ENCODE results near the gene RASGEF1B.

Gene RASGEF1B

GRCh38 chr4:81471588-81472280 is at the start of gene RASGEF1B:
Gene RASGEF1B (minus strand): TSS chr4:81471907. CDS start chr4:81459508, 12,399 bp downstream.
- DNase-seq (ENCODE audit: low read depth) = peak; percentile 85

DNA sequence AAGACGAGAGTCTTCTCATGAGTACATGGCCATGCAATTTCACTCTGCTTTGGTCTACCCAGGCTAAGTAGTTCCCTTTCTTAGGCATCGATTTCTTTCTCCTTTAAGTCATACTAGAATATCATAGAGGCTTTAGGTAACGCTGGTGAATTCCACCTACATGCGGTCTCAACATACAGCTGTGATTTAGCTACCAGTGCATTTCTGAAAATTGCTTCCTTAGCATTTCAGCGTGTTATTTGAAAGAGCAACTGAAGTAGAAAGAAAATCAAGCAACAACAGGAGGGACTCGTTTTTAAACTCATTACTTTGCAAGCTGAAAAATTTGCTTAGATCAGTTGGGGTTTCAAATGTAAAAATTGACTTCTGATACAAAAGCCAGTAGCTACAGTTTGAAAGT is 48.1 kb upstream of the RASGEF1B start:
- DNase-seq (ENCODE audit: low read depth) = no peak

- DNase-seq (ENCODE audit: low read depth) = no peak
Observed at GRCh38 chr4:81519427-81519773, 47.7 kb upstream of the RASGEF1B start.

DNA sequence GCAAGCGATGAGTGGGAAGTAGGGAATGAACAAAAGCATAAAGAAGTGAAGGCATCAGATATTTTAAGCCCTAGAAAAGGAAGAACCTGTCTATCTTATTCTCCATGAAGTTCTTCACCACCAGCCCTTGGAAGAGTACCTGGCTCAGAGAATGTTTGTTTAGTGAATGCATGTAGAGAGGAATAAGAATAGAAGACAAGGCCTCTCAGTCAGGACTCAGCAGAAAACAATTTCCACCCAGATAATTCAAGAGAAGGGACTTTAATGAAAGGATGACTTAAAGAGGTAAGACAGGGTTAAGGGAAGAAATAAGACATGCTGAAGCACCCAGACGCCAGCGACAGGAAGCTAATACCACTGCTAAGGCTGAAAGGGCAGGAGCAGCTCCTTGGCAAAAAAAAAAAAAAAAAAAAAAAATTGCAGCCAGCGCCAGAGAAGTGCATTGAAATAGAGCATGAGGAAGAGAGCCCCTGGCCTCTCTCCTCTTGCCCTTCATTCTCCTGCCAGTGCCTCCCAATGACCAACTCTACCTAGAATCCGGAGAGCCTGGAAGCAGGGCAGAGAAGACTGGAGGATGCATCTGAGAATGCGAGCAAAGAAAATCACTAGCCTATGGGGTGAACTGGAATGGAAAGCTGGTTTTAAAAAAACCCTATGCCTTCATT is 47.2 kb upstream of the RASGEF1B start:
- DNase-seq (ENCODE audit: low read depth) = no peak

DNA sequence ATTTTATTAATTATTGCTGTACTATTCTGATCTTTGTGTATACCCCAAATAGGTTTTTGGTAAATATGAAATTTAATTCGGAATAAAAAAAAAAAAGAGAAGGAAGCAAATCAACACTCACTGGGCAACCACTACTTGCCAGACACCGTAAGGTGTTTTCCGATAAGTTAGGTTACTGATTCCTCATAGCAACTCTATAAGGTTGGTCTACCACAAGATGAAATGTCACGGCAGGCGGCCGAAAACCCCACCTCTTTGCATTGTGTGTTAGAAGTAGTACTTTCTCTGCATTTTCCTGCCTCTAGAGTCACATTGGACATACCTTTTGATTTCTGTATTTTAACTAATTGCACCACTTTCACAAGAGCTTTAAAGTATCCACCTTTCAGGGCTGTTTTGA is 44.5 kb upstream of the RASGEF1B start:
- DNase-seq (ENCODE audit: low read depth) = no peak

- no peak for DNase-seq (ENCODE audit: low read depth)
Observed at GRCh38 chr4:81512757-81513501, 41.2 kb upstream of the RASGEF1B start.

DNA sequence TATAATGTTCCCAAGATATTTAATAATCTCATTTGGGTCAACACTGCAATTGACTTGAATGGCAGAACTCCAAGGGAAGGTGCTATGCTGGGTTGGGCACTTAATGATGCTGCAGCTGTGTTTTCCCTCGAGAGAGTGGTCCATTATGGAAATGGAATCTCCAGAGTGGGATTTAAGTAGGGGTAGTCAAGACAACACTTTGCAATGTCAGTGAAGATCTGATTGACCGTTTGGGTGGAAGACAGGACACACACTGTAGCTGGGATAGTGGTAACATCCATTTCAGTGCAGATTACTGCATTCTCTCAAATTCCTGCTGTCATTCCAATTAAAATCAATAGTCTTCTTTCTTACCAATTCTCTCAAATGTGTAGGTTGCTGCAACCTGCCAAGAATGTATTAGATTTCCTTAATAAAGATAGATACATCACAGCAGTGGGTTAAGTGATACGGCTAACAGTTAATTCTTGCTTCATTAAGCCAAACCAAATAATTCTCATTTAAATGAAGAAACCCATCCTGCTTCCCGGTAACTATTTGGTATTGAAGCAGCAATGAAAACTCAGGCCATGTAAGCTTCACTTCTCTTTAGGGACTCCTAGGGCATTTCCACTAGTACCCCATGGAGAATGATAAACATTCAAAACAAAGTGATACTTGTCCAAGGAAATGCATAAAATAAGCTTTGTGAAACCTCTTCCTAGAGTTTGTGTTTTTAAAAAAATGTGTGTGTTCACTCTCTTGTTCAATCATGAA is 40.5 kb upstream of the RASGEF1B start:
- no peak for DNase-seq (ENCODE audit: low read depth)

GRCh38 chr4:81510643-81511178 is 39.0 kb upstream of the RASGEF1B start:
- no peak for DNase-seq (ENCODE audit: low read depth)

- DNase-seq (ENCODE audit: low read depth) = no peak
Observed at GRCh38 chr4:81509822-81510221, 38.1 kb upstream of the RASGEF1B start.

DNA sequence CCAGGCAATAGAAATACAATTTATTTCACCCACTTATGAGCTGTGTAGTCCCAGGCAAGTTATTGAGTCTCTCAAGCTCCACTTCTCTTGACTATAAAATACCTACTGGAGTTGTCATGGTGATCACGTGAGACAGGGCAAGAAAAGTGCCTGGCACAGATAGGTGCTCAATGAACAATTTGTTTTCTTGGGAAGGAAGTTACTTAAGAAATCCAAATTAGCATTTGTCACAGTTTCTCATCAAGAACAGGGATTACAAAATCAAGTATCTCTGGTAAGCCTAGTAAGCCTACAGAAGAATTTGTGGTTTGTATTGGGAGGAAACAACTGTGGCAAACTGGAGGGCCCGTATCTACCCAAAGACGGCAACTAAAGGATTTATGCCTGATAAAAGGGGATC is 37.5 kb upstream of the RASGEF1B start:
- no peak for DNase-seq (ENCODE audit: low read depth)

DNA sequence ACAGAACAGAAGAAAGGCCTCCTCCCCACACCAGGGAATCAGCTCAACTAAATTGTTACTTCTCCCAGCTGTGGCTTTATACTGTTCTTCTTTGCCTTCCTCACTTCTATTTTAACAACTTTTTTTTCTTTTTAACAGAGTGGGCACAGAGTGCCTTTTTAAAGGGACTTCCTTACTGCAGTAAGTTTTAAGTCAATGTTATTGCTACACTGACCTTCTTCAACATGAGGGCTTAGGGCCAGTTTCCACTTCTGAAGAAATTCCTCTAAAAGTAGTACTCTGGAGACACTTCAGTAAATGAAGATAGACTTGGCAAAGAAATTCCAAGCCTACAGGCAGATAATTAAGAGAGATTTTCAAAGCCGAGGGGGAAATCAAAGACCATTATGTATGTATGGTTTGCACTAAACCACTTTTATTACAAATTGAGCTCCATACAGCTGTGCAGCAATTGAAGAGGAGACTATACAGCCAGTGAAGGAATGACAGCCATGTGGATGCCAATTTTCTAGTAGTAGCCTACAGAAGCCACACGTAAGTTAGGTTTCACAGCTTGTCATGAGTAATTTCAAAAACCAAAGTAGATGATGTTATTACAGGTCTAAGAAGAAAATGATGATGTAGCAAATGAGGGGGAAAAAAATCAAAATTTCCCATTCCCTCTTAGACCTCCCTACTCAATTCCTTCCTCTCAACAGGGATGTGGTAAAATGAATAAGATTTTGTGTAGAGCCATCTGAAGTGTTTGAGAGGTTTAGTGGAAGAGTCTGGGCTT is 36.9 kb upstream of the RASGEF1B start:
- DNase-seq (ENCODE audit: low read depth) = no peak

DNA sequence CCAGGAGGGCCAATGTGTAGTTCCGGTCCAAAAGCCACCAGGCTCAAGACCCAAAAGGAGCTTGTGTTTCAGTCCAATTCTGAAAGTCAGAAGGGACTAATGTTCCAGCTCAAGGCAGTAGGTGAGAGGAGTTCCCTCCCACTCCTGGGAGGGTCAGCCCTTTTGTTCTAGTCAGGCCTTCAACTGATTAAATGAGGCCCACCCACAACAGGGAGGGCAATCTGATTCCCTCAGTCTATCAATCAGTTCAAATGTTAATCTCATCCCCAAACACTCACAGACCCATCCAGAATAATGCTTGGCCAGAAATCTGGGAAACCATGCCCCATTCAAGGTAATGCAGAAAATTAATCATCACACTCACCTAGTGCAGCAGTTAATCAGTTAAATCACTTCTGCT is 35.8 kb upstream of the RASGEF1B start:
- no peak for DNase-seq (ENCODE audit: low read depth)

DNA sequence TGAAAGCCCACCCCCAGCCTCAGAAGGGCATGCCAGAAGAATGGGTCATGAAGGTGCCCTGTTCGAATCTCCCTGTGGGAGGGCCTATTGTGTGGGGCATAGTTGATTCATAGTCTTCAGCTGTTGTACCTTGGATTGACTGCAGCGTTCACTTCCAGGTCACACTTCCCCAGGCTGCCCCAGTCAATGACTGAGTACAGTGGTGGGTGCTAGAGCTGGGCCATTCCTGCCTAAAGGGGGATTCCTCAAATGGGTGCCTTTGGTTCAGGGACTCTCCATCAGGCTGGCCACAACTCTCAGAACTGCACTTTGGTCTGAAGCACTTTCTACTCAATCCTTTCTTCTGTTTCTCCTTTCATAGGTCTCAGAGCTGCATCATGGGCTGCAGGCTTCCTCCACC is 35.0 kb upstream of the RASGEF1B start:
- no peak for DNase-seq (ENCODE audit: low read depth)

DNA sequence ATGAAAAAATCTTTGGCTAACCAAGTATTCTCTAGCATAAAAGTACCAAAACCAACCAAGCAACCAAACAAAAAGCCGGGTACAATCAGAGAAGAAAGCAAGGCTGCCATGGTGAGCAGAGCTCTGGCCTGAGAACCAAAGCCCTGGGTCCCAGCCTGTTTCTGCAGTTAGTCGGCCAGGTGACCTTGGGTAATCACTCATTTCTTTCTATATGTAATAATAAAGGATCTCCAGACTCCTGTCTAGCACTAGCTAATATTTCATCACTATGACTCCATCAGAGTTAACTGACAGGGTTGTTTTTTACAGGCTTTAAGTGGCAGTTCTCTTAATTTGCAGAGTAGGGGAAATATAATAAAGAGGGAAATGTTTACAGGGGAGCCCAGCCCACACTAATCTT is 34.0 kb upstream of the RASGEF1B start:
- no peak for DNase-seq (ENCODE audit: low read depth)

GRCh38 chr4:81505004-81505598 is 33.4 kb upstream of the RASGEF1B start:
- DNase-seq (ENCODE audit: low read depth) = peak; percentile 28

DNA sequence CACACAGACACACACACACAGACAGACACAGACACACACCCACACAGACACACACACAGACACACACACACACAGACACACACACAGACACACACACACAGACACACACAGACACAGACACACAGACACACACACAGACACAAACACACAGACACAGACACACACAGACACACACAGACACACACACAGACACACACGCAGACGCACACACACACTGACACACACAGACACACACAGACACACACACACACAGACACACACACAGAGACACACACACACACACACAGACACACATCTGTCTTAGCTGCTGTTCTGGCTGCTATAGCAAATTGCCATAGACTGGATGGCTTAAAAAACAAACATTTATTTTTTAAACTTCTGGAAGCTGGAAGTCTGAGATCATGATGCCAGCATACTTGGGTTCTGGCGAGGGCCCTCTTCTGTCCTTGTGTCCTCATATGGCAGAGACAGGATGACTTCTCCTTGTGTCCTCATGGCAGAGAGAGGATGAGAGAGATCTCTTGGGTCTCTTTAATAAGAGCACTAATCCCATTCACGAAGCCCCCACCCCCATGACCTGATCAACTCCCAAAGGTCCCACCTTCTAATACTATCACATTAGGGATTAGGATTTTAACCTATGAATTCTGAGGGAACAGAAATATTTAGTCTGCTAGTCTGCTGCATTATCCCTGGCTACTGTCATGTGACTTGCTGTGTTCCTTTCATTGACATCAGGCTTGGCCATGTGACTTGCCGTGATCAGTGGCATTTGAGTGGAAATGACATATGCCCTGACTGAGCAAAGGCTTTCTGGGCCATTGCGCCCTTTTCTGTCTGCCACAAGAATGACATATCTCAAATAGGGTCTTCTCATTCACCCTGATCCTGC is 32.7 kb upstream of the RASGEF1B start:
- DNase-seq (ENCODE audit: low read depth) = no peak

DNA sequence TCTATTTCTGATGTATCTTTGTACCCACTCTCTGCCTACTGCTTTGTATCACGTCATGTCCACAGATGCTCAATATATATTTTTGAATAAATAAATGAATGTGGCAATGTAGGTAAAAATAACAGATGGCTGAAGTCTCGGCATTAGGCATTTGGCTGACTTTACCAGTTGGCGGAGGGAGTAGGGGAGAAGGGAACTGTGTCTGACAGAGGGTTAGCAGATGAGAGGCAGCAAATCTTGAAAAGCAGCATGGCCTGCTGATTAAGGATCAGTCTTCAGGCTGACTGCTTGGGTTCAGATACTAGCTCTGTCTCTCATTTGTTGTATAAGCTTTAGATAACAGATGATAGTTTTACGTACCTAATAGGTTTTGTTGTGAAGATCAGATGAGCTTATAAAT is 31.9 kb upstream of the RASGEF1B start:
- DNase-seq (ENCODE audit: low read depth) = no peak

- DNase-seq (ENCODE audit: low read depth) = no peak
Observed at GRCh38 chr4:81502564-81502963, 30.9 kb upstream of the RASGEF1B start.

DNA sequence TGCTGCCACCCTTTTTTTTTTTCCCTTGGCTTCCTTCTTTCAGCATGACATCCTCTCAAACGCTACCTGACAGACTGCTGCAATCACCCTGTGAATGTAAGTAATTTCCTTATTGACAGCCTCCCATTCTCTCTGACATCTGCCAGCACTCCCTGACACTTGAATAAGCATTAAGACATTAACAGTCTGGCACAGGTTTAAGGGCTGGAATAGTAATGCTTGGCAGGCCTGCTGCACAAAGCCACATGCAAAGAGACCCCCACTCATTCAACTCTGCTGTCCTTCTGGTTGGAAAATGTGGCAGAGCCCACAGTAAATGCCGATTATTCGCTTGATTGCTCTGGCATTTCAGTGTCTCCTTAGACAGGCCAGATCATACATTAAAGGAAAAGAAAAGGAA is 28.1 kb upstream of the RASGEF1B start:
- DNase-seq (ENCODE audit: low read depth) = no peak

DNA sequence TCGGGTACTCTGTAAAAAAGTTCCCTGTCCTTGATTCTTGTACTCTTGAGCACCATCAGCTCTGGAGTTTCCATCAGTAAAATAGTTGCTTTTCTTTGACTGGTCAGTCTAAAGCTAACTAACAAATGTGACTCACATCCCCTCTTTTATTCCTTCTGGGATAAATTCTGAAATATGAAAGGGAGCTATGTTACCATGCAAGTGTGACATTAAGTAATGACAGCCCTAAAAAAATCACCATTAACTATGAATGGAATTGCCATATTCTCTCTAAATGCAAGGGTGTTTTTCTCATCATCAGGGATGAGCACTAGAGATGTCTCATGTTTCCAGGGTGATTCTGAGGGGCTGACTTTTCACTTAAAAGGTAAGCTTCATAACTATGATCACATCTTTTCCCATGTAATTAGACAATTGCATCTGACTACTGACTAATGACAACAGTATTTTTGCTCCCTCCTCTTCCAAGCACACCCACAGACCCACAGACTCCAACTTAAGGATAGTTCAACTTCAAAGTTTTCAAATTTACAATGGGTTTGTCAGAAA is 26.9 kb upstream of the RASGEF1B start:
- no peak for DNase-seq (ENCODE audit: low read depth)
